ENCODE data around the gene B3GNT8. TPM values are rescaled to one million over a fixed set of nuclear protein-coding genes. Genes with fewer than 3 reads are reported as not detected.

Gene B3GNT8
- total and polyA plus RNA-seq, 2 donors (not counting 1 experiment from before 2014, with no cell fraction given) = 0.27 TPM; not detected in 1

GRCh38 chr19:41443813-41444455 is 16.8 kb upstream of the B3GNT8 start:
- Mint-ChIP-seq H3K27ac (peak overlapping the region; percentile 55), H3K9me3 (ENCODE audit: insufficient read depth) (no peaks in the 10 kb centered on the region), H3K4me1 (peaks cover 4% of the 10 kb centered on the region), H3K27me3 (peaks cover 17% of the 10 kb centered on the region), H3K4me3 (no peak overlapping the region)
- TF ChIP-seq CTCF (IDR thresholded peaks at IDR 0.05) (no peak), EZH2 (IDR thresholded peaks at IDR 0.05; ENCODE audit: borderline replicate concordance, insufficient read depth, low read depth, low read length, poor library complexity, severe bottlenecking) (no peak)
- ATAC-seq (ENCODE audit: low read depth) = no peak
- intact Hi-C loops (cut with micrococcal nuclease) = no loop called here
- Histone ChIP-seq H3K79me2 (ENCODE audit: control insufficient read depth, insufficient read depth, low read length) (peaks cover 10% of the 10 kb centered on the region), H3K27me3 (replicated peaks in 1 of 4; ENCODE audit: control extremely low read depth in 1 of 4, control insufficient read depth in 3 of 4, insufficient read depth in 4 of 4, low read length in 3 of 4) (peaks cover 0 to 4% (median 0%) of the 10 kb centered on the region in 4 experiments), H4K20me1 (ENCODE audit: control insufficient read depth, insufficient read depth, low read length, poor library complexity, severe bottlenecking) (no peaks in the 10 kb centered on the region), H3K4me1 (ENCODE audit: control insufficient read depth in 2 of 2, insufficient read depth in 2 of 2, low read length in 2 of 2) (peaks cover 5 to 15% of the 10 kb centered on the region in 2 donors), H3K27ac (ENCODE audit: low read length in 2 of 2) (no peak overlapping the region), H3K9me3 (ENCODE audit: control extremely low read depth in 1 of 3, control insufficient read depth in 2 of 3, insufficient read depth in 1 of 3, low read length in 2 of 3) (no peaks in the 10 kb centered on the region), H3K36me3 (replicated peaks in 1 of 2; ENCODE audit: control extremely low read depth in 1 of 2, control insufficient read depth in 1 of 2, extremely low read depth in 1 of 2, insufficient read depth in 2 of 2, low read length in 1 of 2) (no peaks in the 10 kb centered on the region), H2AFZ (ENCODE audit: insufficient read depth, low read depth, low read length, poor library complexity, severe bottlenecking) (no peak overlapping the region), H3K4me3 (ENCODE audit: control extremely low read depth in 1 of 5, extremely low read depth in 1 of 5, insufficient read depth in 1 of 5, low read depth in 2 of 5, low read length in 4 of 5) (no peak overlapping the region), H3K9ac (ENCODE audit: low read length) (no peak overlapping the region), H3K4me2 (replicated peaks; ENCODE audit: low read depth, low read length, poor library complexity, severe bottlenecking) (no peak overlapping the region)
- DNase-seq = no peak
- 90% methylated on average over 6 of the region's 6 CpGs for WGBS (ENCODE audit: insufficient coverage)
- ChIA-PET POLR2A (no interaction called here), CTCF (interaction anchor here (1.3 to 10.7 kb wide), 2 partner anchors 125 to 126 kb away, joined by 7 to 442 read pairs; partner anchors contain the start of gene CEACAM21)
